GM15510 (cell line): ENCODE results near the gene NAB1.

Experiments
- POLR2A ChIP-seq: IDR thresholded peaks from 3 replicates; pipeline ENCODE4 v1.6.1; 2011; ENCODE audit warnings: borderline replicate concordance; ENCODE audit not compliant: insufficient read length; ENCODE audit errors: extremely low read depth

The NAB1 gene, protein sequence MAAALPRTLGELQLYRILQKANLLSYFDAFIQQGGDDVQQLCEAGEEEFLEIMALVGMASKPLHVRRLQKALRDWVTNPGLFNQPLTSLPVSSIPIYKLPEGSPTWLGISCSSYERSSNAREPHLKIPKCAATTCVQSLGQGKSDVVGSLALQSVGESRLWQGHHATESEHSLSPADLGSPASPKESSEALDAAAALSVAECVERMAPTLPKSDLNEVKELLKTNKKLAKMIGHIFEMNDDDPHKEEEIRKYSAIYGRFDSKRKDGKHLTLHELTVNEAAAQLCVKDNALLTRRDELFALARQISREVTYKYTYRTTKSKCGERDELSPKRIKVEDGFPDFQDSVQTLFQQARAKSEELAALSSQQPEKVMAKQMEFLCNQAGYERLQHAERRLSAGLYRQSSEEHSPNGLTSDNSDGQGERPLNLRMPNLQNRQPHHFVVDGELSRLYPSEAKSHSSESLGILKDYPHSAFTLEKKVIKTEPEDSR

GRCh38 chr2:190649035-190649797, at the start of gene NAB1:
Gene NAB1, plus strand, starts transcription at chr2:190649083. Its CDS starts 10,094 bp downstream, at chr2:190659177.
- peak; percentile 35 for TF ChIP-seq POLR2A

GRCh38 chr2:190599546-190600220, 49.2 kb upstream of the NAB1 start:
- no peak for TF ChIP-seq POLR2A

DNA sequence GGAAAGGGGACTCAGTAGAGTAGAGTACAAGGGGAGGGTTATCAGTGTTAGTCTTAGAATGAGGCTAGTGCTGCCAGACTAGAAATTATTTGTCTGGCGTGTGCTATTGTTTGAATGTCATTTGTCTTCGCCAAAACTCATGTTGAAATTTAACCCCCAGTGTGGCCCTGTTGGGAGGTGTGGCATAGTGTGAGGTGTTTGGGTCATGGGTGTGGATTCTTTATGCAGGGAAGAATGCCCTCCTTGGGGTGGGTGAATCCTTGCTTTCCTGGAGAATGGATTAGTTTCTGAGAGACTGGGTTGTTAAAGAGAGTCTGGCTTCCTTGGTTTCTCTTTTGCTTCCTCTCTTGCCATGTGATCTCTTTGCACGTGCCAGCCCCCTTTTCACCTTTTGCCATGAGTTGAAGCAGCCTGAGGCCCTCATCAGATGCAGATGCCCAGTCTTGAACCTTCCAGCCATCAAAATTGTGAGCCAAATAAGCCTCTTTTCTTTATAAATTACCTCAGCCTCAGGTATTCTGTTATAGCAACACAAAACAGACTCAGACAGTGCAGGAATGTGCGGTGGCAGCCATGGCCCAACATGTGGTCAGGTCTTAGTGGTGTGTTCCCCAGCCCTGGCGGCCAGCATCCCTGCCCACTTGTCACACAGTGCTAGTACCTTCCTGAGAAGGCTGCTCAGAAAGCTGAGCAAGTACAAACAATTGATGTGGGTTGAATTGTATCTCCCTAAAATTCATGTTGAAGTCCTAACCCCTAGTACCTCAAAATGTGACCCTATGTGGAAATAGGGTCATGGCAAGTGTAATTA, 48.4 kb upstream of the NAB1 start:
- no peak for TF ChIP-seq POLR2A

DNA sequence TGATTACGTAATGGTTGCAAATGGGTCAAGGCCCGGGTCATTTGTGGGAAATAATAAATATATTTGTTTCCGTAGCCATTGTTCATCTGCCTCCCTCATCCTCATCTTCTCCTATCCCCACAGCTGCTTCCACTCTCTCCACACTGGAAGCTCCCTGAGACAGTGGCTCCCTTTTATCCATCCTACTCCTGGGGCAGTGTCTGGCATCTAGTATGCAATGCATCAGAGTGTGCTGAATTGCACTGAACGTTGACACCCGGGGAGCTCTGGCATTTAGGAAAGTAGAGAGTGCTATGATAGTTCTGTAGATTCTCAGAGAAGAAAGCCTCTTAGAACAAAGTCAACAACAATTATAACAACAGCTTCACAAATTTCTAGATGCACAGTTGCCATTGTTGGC, 45.5 kb upstream of the NAB1 start:
- no peak for TF ChIP-seq POLR2A

DNA sequence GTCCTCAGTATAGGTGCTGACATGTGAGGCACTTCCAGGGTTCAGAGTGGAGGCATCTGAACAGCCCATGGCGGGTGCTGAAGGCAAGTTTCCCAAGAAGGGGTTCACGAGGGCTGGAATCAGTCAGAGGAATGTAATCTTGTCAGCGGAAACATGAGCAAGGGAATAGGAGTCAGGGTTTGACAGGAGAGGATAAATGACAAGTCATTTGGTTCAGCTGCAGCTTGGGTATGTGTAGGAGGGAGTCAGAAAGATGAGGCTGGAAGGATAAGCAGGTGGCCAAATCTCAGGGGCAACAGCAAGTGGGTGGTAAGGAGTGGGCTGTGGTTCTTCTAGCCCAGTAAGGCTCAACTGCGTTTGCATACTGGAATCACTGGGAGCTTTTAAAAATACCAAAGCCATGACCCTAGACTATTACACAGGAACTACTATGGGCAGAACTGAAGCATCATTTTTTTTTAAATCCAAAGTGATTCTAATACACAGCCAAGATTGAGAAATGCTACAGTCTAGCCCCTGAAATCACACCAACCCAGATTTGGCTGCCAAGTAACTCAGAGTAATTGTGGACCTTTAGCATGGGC, 41.8 kb upstream of the NAB1 start:
- TF ChIP-seq POLR2A = no peak

- TF ChIP-seq POLR2A = no peak
These were observed 41.1 kb upstream of the NAB1 start for GRCh38 chr2:190607657-190608357.

DNA sequence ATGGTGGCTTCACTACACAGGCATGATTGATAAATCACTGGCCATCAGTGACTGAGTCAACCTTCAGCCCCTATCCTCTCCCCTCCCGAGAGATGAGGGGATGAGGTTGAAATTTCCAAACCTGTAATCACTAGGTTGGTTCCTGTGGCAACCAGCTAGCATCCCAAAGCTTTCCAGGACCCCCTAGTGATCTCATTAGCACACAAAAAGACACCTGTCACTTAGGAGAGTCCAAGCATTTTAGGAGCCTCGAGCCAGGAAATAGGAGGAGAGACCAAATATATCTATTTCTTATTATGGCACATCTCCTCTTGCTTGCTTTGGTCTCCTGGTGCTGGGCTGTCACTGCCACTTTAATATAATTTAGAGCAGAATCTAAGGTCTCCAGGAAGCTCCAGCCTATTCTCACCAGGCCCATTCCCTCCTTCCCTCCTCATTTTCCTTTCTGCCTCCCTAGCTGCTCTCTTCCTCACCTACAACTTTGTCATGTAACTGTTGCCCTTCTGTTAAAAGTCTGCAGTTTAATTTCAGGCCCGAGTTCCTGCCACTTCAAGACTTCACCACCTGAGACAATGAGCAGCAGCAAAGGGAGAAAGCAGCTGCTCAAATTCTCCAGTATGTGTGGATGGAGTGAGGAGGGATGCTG, 33.2 kb upstream of the NAB1 start:
- TF ChIP-seq POLR2A = no peak

- TF ChIP-seq POLR2A = no peak
These were observed 30.9 kb upstream of the NAB1 start for GRCh38 chr2:190618030-190618429.

DNA sequence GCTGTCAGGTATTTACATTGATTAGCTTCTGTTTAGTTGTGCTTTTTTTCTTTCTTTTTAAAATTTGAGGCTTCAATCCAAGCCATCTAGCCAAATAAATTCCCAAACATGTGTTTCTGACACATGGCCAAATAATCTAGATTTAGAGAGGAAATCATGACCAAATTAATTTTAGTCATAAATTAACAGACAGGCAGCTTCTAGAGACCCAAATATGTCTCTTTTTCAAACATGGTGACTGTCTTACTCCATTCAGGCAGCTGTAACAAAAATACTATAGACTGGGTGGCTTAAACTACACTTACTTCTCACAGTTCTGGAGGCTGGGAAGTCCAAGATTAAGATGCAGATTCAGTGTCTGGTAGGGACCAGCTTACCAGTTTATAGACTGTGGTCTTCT, 23.2 kb upstream of the NAB1 start:
- TF ChIP-seq POLR2A = no peak

GRCh38 chr2:190626641-190627210, 22.2 kb upstream of the NAB1 start:
- TF ChIP-seq POLR2A = no peak

GRCh38 chr2:190627448-190628412, 21.2 kb upstream of the NAB1 start:
- no peak for TF ChIP-seq POLR2A
